Adrenal gland (tissue), 12 donors: ENCODE data around the gene VTCN1. TPM values are rescaled to one million over a fixed set of nuclear protein-coding genes. Genes with fewer than 3 reads are reported as not detected.

Experiments used
- DNase-seq, 7 donors: peaks; one replicate each; pipeline ENCODE4 v3.0.0-alpha.2; 2019 to 2020
- H3K27ac ChIP-seq, 5 donors: fragments of 200-600 bp; sonication (generic) in 4 of 5; 1 replicate in 3 of 5; 2 replicates in 2 of 5; pipeline versions ENCODE4 v1.5.1 to v1.8.0; 2016 to 2020; ENCODE audit warnings: mild to moderate bottlenecking in 1 of 5
- H3K27me3 ChIP-seq: fragments of 200-600 bp; 2 replicates; pipeline ENCODE4 v1.8.0; 2021
- H3K36me3 ChIP-seq, 2 donors: fragments of 200-600 bp; replicated peaks in 1 of 2; 1 replicate in 1 of 2; 2 replicates in 1 of 2; pipeline versions ENCODE4 v1.5.1 to v1.8.0; 2018 to 2022
- H3K4me1 ChIP-seq, 2 donors: fragments of 200-600 bp; replicated peaks in 1 of 2; 1 replicate in 1 of 2; 2 replicates in 1 of 2; pipeline versions ENCODE4 v1.5.1 to v1.8.0; 2018 to 2021
- H3K4me3 ChIP-seq, 4 donors: fragments of 200-600 bp; sonication (generic) in 3 of 4; one replicate each; pipeline ENCODE4 v1.5.1; 2016 to 2018
- H3K9me3 ChIP-seq, 3 donors: fragments of 200-600 bp; sonication (generic) in 1 of 3; replicated peaks in 1 of 3; 1 replicate in 2 of 3; 2 replicates in 1 of 3; pipeline versions ENCODE4 v1.5.1 to v1.8.0; 2016 to 2021
- POLR2A ChIP-seq, 2 donors: fragments of 450-650 bp; IDR thresholded peaks; one replicate each; pipeline ENCODE4 v1.6.1; 2017; ENCODE audit warnings: antibody characterized with exemption in 2 of 2, mild to moderate bottlenecking in 2 of 2, moderate library complexity in 1 of 2
- WGBS, 4 donors: extraction: QIAGEN DNeasy Blood & Tissue Kit in 2 of 4; methylation state at CpG; one replicate each; pipeline versions ENCODE4 v1.1.5 to v1.1.7; 2013 to 2017; 5-methylcytosine and 5-hydroxymethylcytosine counted together
- intact Hi-C, 2 donors: fragments of 100-400 bp; cut with DNase I; formaldehyde crosslinking; loops; one replicate each; pipeline versions ENCODE4 v1.14.1 to v1.15.0; 2022 to 2023
- polyA plus RNA-seq, 3 donors: library from polyadenylated mRNA; stranded (reverse); fragments of 200-250 nt in 2 of 3; fragments of 350-450 nt in 1 of 3; fragmentation: Illumina TruSeq in 1 of 3; extraction: RNeasy Lipid Tissue Mini Kit (QIAGEN cat#74804) in 1 of 3; gene quantifications; one replicate each; pipeline ENCODE4 v1.2.3, GENCODE V29; 2013 to 2014
- total RNA-seq, 9 donors: library from RNA; depleted of rRNA in 4 of 9; stranded (reverse); fragments of >200 nt in 4 of 9; fragments of 120-200 nt in 1 of 9; fragmentation: NEBNext Ultra II Directional in 1 of 9; extraction: Animal tissue kit (Norgen Biotek cat#: 25700) in 1 of 9; gene quantifications; one replicate each; pipeline versions ENCODE4 v1.1.0 to v1.2.4, GENCODE V29; 2013 to 2023
- TF ChIP-seq, protein P1 (sequence below), 6 experiments: fragments of 450-650 bp in 4 of 6; fragments of 200-600 bp in 2 of 6; sonication (generic) in 1 of 6; IDR thresholded peaks; 1 replicate in 5 of 6; 2 replicates in 1 of 6; pipeline versions ENCODE4 v1.5.1 to v1.8.0; 2016 to 2021; ENCODE audit warnings: antibody characterized with exemption in 6 of 6, mild to moderate bottlenecking in 2 of 6, moderate library complexity in 1 of 6
- donor health status: healthy with polysubstance abuse.
- donor health status: Bipolar disorder and iron deficiency.
- donor health status: DM: yes; HTN: yes; CAD: no.
- donor health status: DM: no; HTN: no; CAD: no.
- donor health status: DM: no; HTN: no; CAD: no.
- donor health status: DM: yes; HTN: yes; CAD: no.

Gene VTCN1
- total and polyA plus RNA-seq, 12 donors, result 0.11 TPM; not detected in 11

DNA sequence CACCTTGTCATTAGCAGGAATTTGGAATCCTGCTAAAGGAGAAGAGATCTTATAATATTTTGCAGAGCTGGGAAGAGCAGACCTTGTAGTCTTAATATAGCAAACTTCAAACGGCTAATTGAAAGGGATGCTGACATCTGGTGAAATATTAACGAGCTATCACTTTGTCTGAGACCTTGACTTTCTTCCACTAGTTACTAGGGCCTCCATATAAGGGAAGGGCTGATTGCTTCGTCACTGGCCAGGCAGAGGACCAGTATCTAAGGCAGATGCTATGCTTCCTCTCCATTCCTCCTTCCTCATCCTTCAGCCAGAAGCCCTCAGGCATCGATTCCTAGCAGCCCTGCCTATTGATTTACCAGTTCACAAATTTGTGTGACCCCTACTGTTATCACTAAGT is 6.0 kb upstream of the VTCN1 start:
- no peak overlapping the region for H3K27ac ChIP-seq
- no peak for TF ChIP-seq POLR2A (IDR thresholded peaks at IDR 0.05)
- TF ChIP-seq, protein P1, sequence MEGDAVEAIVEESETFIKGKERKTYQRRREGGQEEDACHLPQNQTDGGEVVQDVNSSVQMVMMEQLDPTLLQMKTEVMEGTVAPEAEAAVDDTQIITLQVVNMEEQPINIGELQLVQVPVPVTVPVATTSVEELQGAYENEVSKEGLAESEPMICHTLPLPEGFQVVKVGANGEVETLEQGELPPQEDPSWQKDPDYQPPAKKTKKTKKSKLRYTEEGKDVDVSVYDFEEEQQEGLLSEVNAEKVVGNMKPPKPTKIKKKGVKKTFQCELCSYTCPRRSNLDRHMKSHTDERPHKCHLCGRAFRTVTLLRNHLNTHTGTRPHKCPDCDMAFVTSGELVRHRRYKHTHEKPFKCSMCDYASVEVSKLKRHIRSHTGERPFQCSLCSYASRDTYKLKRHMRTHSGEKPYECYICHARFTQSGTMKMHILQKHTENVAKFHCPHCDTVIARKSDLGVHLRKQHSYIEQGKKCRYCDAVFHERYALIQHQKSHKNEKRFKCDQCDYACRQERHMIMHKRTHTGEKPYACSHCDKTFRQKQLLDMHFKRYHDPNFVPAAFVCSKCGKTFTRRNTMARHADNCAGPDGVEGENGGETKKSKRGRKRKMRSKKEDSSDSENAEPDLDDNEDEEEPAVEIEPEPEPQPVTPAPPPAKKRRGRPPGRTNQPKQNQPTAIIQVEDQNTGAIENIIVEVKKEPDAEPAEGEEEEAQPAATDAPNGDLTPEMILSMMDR (IDR thresholded peaks at IDR 0.05), result no peak
- no peak overlapping the region for H3K4me3 ChIP-seq
- no peaks in the 10 kb centered on the region for H3K9me3 ChIP-seq
- intact Hi-C loops, result no loop called here
- no peaks in the 10 kb centered on the region for H3K4me1 ChIP-seq
- H3K27me3 ChIP-seq, result no peaks in the 10 kb centered on the region
- no peaks in the 10 kb centered on the region for H3K36me3 ChIP-seq
- WGBS, 4 donors, result 35 to 54% (median 46%) methylated on average over 4 of the region's 4 CpGs
- DNase-seq, result peak in 1 of 7 donors; percentile 20

DNA sequence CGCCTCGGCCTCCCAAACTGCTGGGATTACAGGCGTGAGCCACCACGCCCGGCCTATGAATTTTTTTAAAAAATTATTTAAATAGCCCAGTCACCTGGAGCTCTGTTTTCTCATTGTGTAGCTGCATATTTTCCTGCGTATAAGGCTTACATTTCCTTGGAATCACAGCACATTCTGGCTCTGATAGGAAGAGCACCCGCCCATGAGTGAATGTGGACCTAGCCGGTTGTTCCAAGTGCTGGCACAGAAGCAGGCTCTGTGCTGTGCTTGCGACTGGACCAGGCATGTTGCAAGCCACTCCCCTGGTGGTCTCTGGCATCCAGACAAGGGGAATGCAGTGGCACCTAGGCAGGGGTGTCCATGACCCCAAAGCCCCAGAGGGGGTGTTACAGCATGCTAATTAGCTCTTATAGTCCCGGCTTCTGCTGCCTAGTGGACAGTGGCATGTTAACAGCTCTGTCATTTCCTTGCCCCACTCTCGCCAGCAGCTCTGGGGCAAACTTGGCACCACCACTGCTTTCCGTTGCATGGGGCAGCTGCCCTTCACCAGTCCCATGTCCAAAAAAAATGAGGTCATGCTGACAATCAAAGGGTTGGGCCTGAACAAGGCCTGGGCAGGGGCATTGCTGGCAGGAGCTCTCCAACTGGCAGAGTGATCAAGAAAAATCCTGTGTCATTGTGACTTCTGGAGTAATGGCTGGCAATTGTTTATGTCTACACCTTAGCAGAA is 5.2 kb upstream of the VTCN1 start:
- Histone ChIP-seq H3K36me3 (no peaks in the 10 kb centered on the region), H3K4me3 (no peak overlapping the region), H3K4me1 (no peaks in the 10 kb centered on the region), H3K9me3 (no peaks in the 10 kb centered on the region), H3K27ac (peak overlapping the region in 1 of 5 donors; percentile 58), H3K27me3 (no peaks in the 10 kb centered on the region)
- peak; percentile 27 to 68 (median 50) for DNase-seq
- no peak for TF ChIP-seq POLR2A (IDR thresholded peaks at IDR 0.05)
- TF ChIP-seq, protein P1 (IDR thresholded peaks at IDR 0.05), result peak in 2 of 6 experiments; percentile 9 to 25
- intact Hi-C loops, result no loop called here
- 48 to 73% (median 61%) methylated on average over 9 to 11 of the region's 12 CpGs for WGBS, 4 donors

GRCh38 chr1:117215019-117215418 is 4.3 kb upstream of the VTCN1 start:
- TF ChIP-seq, protein P1 (IDR thresholded peaks at IDR 0.05), result no peak
- no peak for TF ChIP-seq POLR2A (IDR thresholded peaks at IDR 0.05)
- Histone ChIP-seq H3K4me1 (no peaks in the 10 kb centered on the region), H3K27me3 (no peaks in the 10 kb centered on the region), H3K4me3 (no peak overlapping the region), H3K9me3 (no peaks in the 10 kb centered on the region), H3K27ac (no peak overlapping the region), H3K36me3 (no peaks in the 10 kb centered on the region)
- 36 to 51% (median 46%) methylated on average over 3 of the region's 3 CpGs for WGBS, 4 donors
- intact Hi-C loops, result no loop called here
- DNase-seq, result no peak

DNA sequence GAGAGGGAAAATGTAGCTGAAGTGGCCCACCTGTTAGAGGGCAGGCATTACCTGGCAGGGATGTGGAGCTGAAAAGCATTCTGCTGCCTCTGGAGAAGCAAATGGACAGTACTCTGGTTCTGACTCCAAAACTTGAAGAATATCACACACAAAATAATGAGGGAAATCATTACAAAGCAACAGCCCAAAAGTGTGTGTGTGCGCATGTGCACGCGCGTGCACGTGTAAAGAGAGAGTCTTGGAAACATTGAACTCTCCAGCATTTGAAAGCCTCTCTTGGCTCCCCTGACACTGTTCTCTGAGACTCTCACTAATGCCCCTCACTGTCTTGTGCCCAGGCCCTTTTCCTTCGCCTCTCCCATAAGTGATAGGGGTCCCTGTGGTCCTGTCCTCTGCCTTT is 2.3 kb upstream of the VTCN1 start:
- intact Hi-C loops, result no loop called here
- Histone ChIP-seq H3K9me3 (no peaks in the 10 kb centered on the region), H3K4me1 (no peaks in the 10 kb centered on the region), H3K36me3 (no peaks in the 10 kb centered on the region), H3K4me3 (no peak overlapping the region), H3K27ac (no peak overlapping the region), H3K27me3 (no peaks in the 10 kb centered on the region)
- WGBS, 4 donors, result 93 to 97% (median 95%) methylated on average over 6 of the region's 6 CpGs
- no peak for DNase-seq
- TF ChIP-seq, protein P1 (IDR thresholded peaks at IDR 0.05), result no peak
- TF ChIP-seq POLR2A (IDR thresholded peaks at IDR 0.05), result no peak
